ENCODE data around the gene CD164. TPM values are rescaled to one million over a fixed set of nuclear protein-coding genes. Genes with fewer than 3 reads are reported as not detected.
A peak's percentile ranks its signal among the peaks of the same experiment; 100 is the strongest.

Gene CD164
- total and polyA plus RNA-seq, 2 of the 13 experiments (the other 11 are each of a cell fraction or from before 2014, with no cell fraction given): 222 to 293 TPM

GRCh38 chr6:109318328-109318876 is 63.9 kb downstream of the CD164 start (continued):
- TF ChIP-seq KIAA2018 (CRISPR knock-in tag; IDR thresholded peaks at IDR 0.05; ENCODE audit: borderline replicate concordance) (no peak), ZFY (CRISPR knock-in tag; IDR thresholded peaks at IDR 0.05) (no peak), ZNF556 (CRISPR knock-in tag; IDR thresholded peaks at IDR 0.05; ENCODE audit: borderline replicate concordance) (0 out of 2 replicates have a peak, but pooled peaks have one; percentile 20), MAZ (IDR thresholded peaks at IDR 0.05; ENCODE audit: borderline replicate concordance, low read depth, low read length) (no peak), MAZ (CRISPR knock-in tag; IDR thresholded peaks at IDR 0.05; ENCODE audit: low read depth) (0 out of 2 replicates have a peak, but pooled peaks have one; percentile 36), ZSCAN29 (CRISPR knock-in tag; conservative IDR thresholded peaks at IDR 0.05) (0 out of 2 replicates have a peak, but pooled peaks have one; percentile 36), NCOR1 (IDR thresholded peaks at IDR 0.05; ENCODE audit: borderline replicate concordance, low read length) (peak; percentile 72; the same call in 1 of the 2 replicates), TFAP4 (IDR thresholded peaks at IDR 0.05; ENCODE audit: borderline replicate concordance, low read depth) (peak; percentile 82), THAP9 (CRISPR knock-in tag; IDR thresholded peaks at IDR 0.05; ENCODE audit: borderline replicate concordance) (peak; percentile 45; the same call in 1 of the 2 replicates), PAXIP1 (CRISPR knock-in tag; conservative IDR thresholded peaks at IDR 0.05) (peak; percentile 67), CREM (IDR thresholded peaks at IDR 0.05) (0 out of 2 replicates have a peak, but pooled peaks have one; percentile 25), CREM (CRISPR knock-in tag; IDR thresholded peaks at IDR 0.05) (no peak), RAD21 (CRISPR knock-in tag; IDR thresholded peaks at IDR 0.05) (peak; percentile 17; the same call in 1 of the 2 replicates)

Measured in HepG2 (cell line).